Fibroblast of skin of left quadriceps (primary cell): ENCODE results near the gene HES5.

Experiments used
- DNase-seq, 2 experiments: peaks; one replicate each; pipeline ENCODE4 v3.0.0-alpha.2; 2013; ENCODE audit warnings: low read depth in 2 of 2

HES5 gene

GRCh38 chr1:2546515-2547209 is 16.6 kb upstream of the HES5 start:
- no peak for DNase-seq

- DNase-seq, result peak; percentile 36 to 37
Measured at GRCh38 chr1:2545754-2546514, 15.9 kb upstream of the HES5 start.

- DNase-seq, result no peak
Measured at GRCh38 chr1:2544875-2545640, 15.0 kb upstream of the HES5 start.

GRCh38 chr1:2544093-2544874 is 14.2 kb upstream of the HES5 start:
- DNase-seq, result no peak

- DNase-seq, result no peak
Measured at GRCh38 chr1:2543543-2544092, 13.6 kb upstream of the HES5 start.

GRCh38 chr1:2542246-2542915 is 12.3 kb upstream of the HES5 start:
- no peak for DNase-seq

GRCh38 chr1:2541619-2542245 is 11.7 kb upstream of the HES5 start:
- DNase-seq, result no peak

GRCh38 chr1:2540816-2541492 is 10.9 kb upstream of the HES5 start:
- no peak for DNase-seq

- no peak for DNase-seq
Measured at GRCh38 chr1:2539312-2539907, 9.3 kb upstream of the HES5 start.

- DNase-seq, result no peak
Measured at GRCh38 chr1:2538872-2539271, 8.8 kb upstream of the HES5 start.

GRCh38 chr1:2538376-2538775 is 8.3 kb upstream of the HES5 start:
- no peak for DNase-seq

- no peak for DNase-seq
Measured at GRCh38 chr1:2537784-2538115, 7.7 kb upstream of the HES5 start.

- DNase-seq, result no peak
Measured at GRCh38 chr1:2535981-2536380, 5.9 kb upstream of the HES5 start.

GRCh38 chr1:2535455-2535854 is 5.4 kb upstream of the HES5 start:
- no peak for DNase-seq

- no peak for DNase-seq
Measured at GRCh38 chr1:2534687-2535441, 4.8 kb upstream of the HES5 start.

GRCh38 chr1:2534315-2534686 is 4.2 kb upstream of the HES5 start:
- DNase-seq, result no peak

- DNase-seq, result no peak
Measured at GRCh38 chr1:2533365-2533764, 3.3 kb upstream of the HES5 start.

GRCh38 chr1:2532485-2533160 is 2.6 kb upstream of the HES5 start:
- no peak for DNase-seq
